Heart left ventricle (tissue), 13 donors: Measurements from ENCODE around the gene STYXL1.

Source experiments
- POLR2A ChIP-seq, 2 donors: fragments of 450-650 bp; IDR thresholded peaks; one replicate each; pipeline ENCODE4 v1.6.1; 2017; ENCODE audit warnings: antibody characterized with exemption in 2 of 2, mild to moderate bottlenecking in 2 of 2, moderate library complexity in 2 of 2
- TF ChIP-seq, protein P1 (sequence below), 12 donors: fragments of 200-600 bp; sonication (generic) in 4 of 12; IDR thresholded peaks; one replicate each; pipeline versions ENCODE4 v1.5.0 to v1.8.0; 2018 to 2022; ENCODE audit warnings: antibody characterized with exemption in 12 of 12, mild to moderate bottlenecking in 5 of 12
- donor health status: ischemic (EF 13 %, LVEDD 7.1; RV severe dilation, severe dysfunction).
- donor health status: DM: no; HTN: yes; CAD: no.
- donor health status: DM: no; HTN: no; CAD: no.
- donor health status: ischemic (EF 25% LVEDD 6.9; RV normal size, moderate dysfunction).
- donor health status: ischemic (EF 25% LVEDD 5.7; RV mildly dilated, moderate dysfunction).
- donor health status: ischemic (EF 35%, LVEDD 5.7; RV mildly dilated, moderate dysfunction).
- donor health status: nonischemic (EF 11% LVEDD 7.7; RV severe dilation, severe dysfunction).
- donor health status: DM: yes; HTN: yes; CAD: no.
- donor health status: PGD.
- donor health status: ischemic (EF 29% LVEDD 5.4; RV normal size, mild dysfunction).
- donor health status: nonischemic (EF 23%, LVEDD 6.1; RV moderate dilation, normal function).

DNA sequence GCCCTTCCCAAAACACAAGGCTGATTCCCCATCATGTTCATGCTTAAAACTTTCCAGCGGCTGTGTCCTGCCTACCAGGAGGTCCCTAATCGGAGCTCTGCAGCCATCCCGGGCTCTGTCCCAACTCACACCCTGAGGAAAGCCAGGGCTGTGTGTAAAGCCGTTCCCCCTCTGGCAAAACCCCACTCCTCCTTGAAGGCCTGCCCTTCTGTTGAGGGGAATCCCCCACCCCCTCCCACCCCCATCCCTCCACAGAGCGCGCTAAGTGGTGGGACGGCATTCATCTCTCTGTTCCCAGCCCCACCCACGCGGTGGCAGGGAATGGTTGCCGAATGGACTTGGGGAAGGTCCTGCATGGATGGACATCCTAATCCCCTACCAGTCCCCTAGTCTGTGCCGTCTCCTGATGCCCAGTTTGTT lies 52.7 kb downstream of the STYXL1 start:
- TF ChIP-seq, protein P1, sequence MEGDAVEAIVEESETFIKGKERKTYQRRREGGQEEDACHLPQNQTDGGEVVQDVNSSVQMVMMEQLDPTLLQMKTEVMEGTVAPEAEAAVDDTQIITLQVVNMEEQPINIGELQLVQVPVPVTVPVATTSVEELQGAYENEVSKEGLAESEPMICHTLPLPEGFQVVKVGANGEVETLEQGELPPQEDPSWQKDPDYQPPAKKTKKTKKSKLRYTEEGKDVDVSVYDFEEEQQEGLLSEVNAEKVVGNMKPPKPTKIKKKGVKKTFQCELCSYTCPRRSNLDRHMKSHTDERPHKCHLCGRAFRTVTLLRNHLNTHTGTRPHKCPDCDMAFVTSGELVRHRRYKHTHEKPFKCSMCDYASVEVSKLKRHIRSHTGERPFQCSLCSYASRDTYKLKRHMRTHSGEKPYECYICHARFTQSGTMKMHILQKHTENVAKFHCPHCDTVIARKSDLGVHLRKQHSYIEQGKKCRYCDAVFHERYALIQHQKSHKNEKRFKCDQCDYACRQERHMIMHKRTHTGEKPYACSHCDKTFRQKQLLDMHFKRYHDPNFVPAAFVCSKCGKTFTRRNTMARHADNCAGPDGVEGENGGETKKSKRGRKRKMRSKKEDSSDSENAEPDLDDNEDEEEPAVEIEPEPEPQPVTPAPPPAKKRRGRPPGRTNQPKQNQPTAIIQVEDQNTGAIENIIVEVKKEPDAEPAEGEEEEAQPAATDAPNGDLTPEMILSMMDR (IDR thresholded peaks at IDR 0.05): no peak
- TF ChIP-seq POLR2A (IDR thresholded peaks at IDR 0.05): no peak
